GM12872 (cell line): ENCODE measurements around the gene UBR4.

Source experiments
- CTCF ChIP-seq: IDR thresholded peaks from 3 replicates; pipeline ENCODE4 v1.5.1; 2011; ENCODE audit warnings: low read depth, mild to moderate bottlenecking, low read length, moderate library complexity; ENCODE audit not compliant: insufficient read depth

The UBR4 gene

GRCh38 chr1:19222979-19223824, 13.1 kb upstream of the UBR4 start:
- no peak for TF ChIP-seq CTCF

- TF ChIP-seq CTCF, result no peak
These were observed 12.5 kb upstream of the UBR4 start for GRCh38 chr1:19222573-19222972.

- no peak for TF ChIP-seq CTCF
These were observed 10.9 kb upstream of the UBR4 start for GRCh38 chr1:19220991-19221390.

- TF ChIP-seq CTCF, result no peak
These were observed 10.2 kb upstream of the UBR4 start for GRCh38 chr1:19220080-19220846.

- TF ChIP-seq CTCF, result no peak
These were observed 9.4 kb upstream of the UBR4 start for GRCh38 chr1:19219451-19219850.

GRCh38 chr1:19213580-19213979, 3.5 kb upstream of the UBR4 start:
- TF ChIP-seq CTCF, result no peak

- TF ChIP-seq CTCF, result no peak
These were observed 2.1 kb upstream of the UBR4 start for GRCh38 chr1:19212167-19212566.
